Measurements from ENCODE around the gene DNAH14. TPM values are rescaled to one million over a fixed set of nuclear protein-coding genes. Genes with fewer than 3 reads are reported as not detected.
A peak's percentile ranks its signal among the peaks of the same experiment; 100 is the strongest.

Gene DNAH14
- total and polyA plus RNA-seq, 10 of the 15 experiments (the other 5 are each of a cell fraction or from before 2014, with no cell fraction given) = 2.0 to 7.9 (median 4.8) TPM

DNA sequence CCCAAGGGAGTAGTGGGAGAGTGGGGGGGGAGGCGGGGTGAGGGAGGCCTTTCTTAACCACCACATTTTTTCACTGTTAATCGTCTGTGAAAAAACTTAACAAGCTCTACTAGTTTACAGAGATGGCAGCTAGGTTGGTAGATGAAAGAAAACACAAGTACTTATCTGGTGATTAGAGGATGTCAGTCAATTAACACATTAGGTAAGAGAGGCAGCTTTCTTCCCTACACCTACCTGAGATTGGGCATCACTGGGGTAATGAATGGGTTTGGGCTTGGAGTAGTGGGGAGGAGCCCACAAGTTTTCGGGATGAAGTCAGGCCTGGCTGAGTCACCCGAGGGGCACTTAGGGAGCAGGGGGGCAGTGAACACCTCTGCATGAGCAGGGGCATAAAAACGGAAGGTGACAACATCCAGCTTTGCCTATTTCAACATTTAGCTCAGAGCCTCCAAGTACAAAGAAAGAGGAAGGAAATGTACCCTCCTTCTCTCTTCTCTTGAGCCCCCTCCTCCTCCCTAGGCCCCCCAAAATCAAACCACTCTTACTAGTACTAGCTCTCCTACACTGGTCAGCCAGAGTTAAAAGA is 495.8 kb downstream of the DNAH14 start:
- Histone ChIP-seq H3K36me3 (ENCODE audit: control insufficient read depth in 2 of 2, insufficient read depth in 2 of 2, low read length in 1 of 2) (peaks cover 1 to 19% of the 10 kb centered on the region in 2 experiments), H3K27ac (ENCODE audit: control insufficient read depth, insufficient read depth) (peak overlapping the region; percentile 96), H4K20me1 (ENCODE audit: control insufficient read depth, insufficient read depth) (peaks cover 7% of the 10 kb centered on the region; the same call in 1 of the 2 replicates), H3K9ac (ENCODE audit: control insufficient read depth, insufficient read depth, low read length) (peak overlapping the region; percentile 98), H2AFZ (ENCODE audit: control insufficient read depth, low read depth, low read length) (no peak overlapping the region), H3K4me3 (peak overlapping the region; percentile 80), H3K4me1 (ENCODE audit: control insufficient read depth, insufficient read depth, low read length) (peaks cover 19% of the 10 kb centered on the region), H3K9me3 (replicated peaks; ENCODE audit: control insufficient read depth, insufficient read depth, low read length) (no peaks in the 10 kb centered on the region), H3K79me2 (ENCODE audit: control insufficient read depth, insufficient read depth, low read length) (peaks cover 72% of the 10 kb centered on the region), H3K4me2 (ENCODE audit: control insufficient read depth, insufficient read depth) (peak overlapping the region; percentile 99), H3K27me3 (replicated peaks in 1 of 2; ENCODE audit: control insufficient read depth in 2 of 2, insufficient read depth in 2 of 2, low read length in 1 of 2) (no peaks in the 10 kb centered on the region)
- FAIRE-seq (no peak), DNase-seq (ENCODE audit: low read depth, low spot score) (no peak), ATAC-seq (no peak)
- ChIA-PET POLR2A (interaction anchor here (0.6 to 2.2 kb wide), 5 partner anchors 11 to 1424 kb away, joined by 3 to 11 read pairs (median 9); no protein-coding TSS in a partner anchor), SMC1A (ENCODE audit: uncharacterized antibody, unreplicated experiment) (interaction anchor here (0.6 to 8.1 kb wide), 12 partner anchors 10 to 570 kb away, joined by 3 to 108 read pairs (median 4); no protein-coding TSS in a partner anchor), RAD21 (ENCODE audit: unreplicated experiment) (interaction anchor here (0.7 to 2.4 kb wide), 9 partner anchors 8 to 445 kb away, joined by 3 to 22 read pairs (median 4); no protein-coding TSS in a partner anchor), CTCF (interaction anchor here (0.6 to 3.7 kb wide), 9 partner anchors 12 to 640 kb away, joined by 3 to 42 read pairs (median 4); no protein-coding TSS in a partner anchor)
- TF ChIP-seq NFXL1 (IDR thresholded peaks at IDR 0.05; ENCODE audit: borderline replicate concordance) = no peak
- no peak for TF ChIP-seq SP1 (IDR thresholded peaks at IDR 0.05; ENCODE audit: low read depth, low read length)
- TF ChIP-seq, protein P1, sequence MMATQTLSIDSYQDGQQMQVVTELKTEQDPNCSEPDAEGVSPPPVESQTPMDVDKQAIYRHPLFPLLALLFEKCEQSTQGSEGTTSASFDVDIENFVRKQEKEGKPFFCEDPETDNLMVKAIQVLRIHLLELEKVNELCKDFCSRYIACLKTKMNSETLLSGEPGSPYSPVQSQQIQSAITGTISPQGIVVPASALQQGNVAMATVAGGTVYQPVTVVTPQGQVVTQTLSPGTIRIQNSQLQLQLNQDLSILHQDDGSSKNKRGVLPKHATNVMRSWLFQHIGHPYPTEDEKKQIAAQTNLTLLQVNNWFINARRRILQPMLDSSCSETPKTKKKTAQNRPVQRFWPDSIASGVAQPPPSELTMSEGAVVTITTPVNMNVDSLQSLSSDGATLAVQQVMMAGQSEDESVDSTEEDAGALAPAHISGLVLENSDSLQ (IDR thresholded peaks at IDR 0.05) = peak; percentile 68; the same call in 1 of the 2 replicates
- intact Hi-C loops (cut with micrococcal nuclease; ENCODE audit: unreplicated experiment) (no loop called here), in situ Hi-C loops (cut with MboI) (no loop called here)
- 6% methylated on average over 5 of the region's 5 CpGs for WGBS (ENCODE audit: insufficient coverage, insufficient replicate concordance, low lambda C conversion rate, missing lambda C conversion rate)
- no TSS peak for BruUV-seq (replicated peaks)

All from GM12878 (cell line).